SK-N-MC (cell line): ENCODE results near the gene SLC25A53.

Experiments
- DNase-seq: peaks from one replicate; pipeline ENCODE4 v3.0.0-alpha.2; 2011; ENCODE audit warnings: low read depth, low spot score
- H3K27ac ChIP-seq: fragments of 200-600 bp; sonication (generic); 2 replicates; pipeline ENCODE4 v1.5.1; 2016; ENCODE audit warnings: mixed run types
- H3K36me3 ChIP-seq: fragments of 200-600 bp; sonication (generic); 2 replicates; pipeline ENCODE4 v1.6.1; 2017; ENCODE audit warnings: antibody characterized with exemption, low read length, mixed read lengths; ENCODE audit not compliant: insufficient read depth
- H3K4me3 ChIP-seq: fragments of 200-600 bp; sonication (generic); 2 replicates; pipeline ENCODE4 v1.5.1; 2016
- H3K9ac ChIP-seq: fragments of 200-600 bp; sonication (generic); 2 replicates; pipeline ENCODE4 v1.8.0; 2017; ENCODE audit warnings: mixed run types, mixed read lengths; ENCODE audit not compliant: insufficient read length
- H3K9me3 ChIP-seq: fragments of 200-600 bp; sonication (generic); 2 replicates; pipeline ENCODE4 v1.6.1; 2017; ENCODE audit warnings: low read depth, mild to moderate bottlenecking, antibody characterized with exemption, low read length, moderate library complexity, mixed read lengths
- EZH2 ChIP-seq: fragments of 200-600 bp; sonication (generic); IDR thresholded peaks from one replicate; pipeline ENCODE4 v1.6.1; 2017; ENCODE audit warnings: antibody characterized with exemption
- FOXP2 ChIP-seq: optimal IDR thresholded peaks from 2 replicates; pipeline ENCODE3; 2011; ENCODE audit warnings: mild to moderate bottlenecking, moderate library complexity; ENCODE audit not compliant: insufficient read depth; ENCODE audit errors: extremely low read length, control extremely low read depth
- POLR2AphosphoS5 ChIP-seq: IDR thresholded peaks from 2 replicates; pipeline ENCODE4 v1.6.1; 2012; ENCODE audit warnings: mild to moderate bottlenecking, low read depth, low read length, borderline replicate concordance

The SLC25A53 gene

GRCh38 chrX:104156630-104157529, at the start of gene SLC25A53:
TSS of gene SLC25A53 (minus strand) at chrX:104157009. CDS start at chrX:104105257, 51,752 bp downstream.
- Histone ChIP-seq H3K4me3 (peak within 1 kb of the TSS; percentile 87), H3K27ac (peak within 1 kb of the TSS; percentile 91), H3K9ac (peak within 1 kb of the TSS; percentile 87), H3K36me3 (no peaks in the 10 kb centered on the region), H3K9me3 (no peaks in the 10 kb centered on the region)
- no peak for DNase-seq
- TF ChIP-seq POLR2AphosphoS5 (peak; percentile 48; the same call in 1 of the 2 replicates), FOXP2 (no peak)

DNA sequence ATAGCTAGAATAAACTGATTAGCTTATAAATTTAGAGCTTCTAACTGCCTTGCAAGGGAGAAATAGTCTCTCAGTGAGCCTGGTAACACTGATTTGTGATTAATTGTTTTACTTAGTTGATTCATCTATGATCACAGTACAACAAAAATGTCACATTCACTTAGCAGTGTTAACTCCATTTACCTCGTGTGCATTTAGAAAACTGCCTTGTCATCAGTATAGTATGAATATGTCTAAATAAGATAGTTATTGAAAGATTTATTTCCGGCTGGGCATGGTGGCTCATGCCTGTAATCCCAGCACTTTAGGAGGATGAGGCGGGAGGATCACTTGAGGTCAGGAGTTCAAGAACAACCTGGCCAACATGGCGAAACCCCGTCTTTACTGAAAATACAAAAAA, 48.7 kb upstream of the SLC25A53 start:
- TF ChIP-seq POLR2AphosphoS5, result no peak
- TF ChIP-seq FOXP2, result no peak
- TF ChIP-seq EZH2, result no peak
- no peaks in the 10 kb centered on the region for H3K36me3 ChIP-seq
- no peak for DNase-seq
- no peak overlapping the region for H3K27ac ChIP-seq
- H3K9me3 ChIP-seq, result no peaks in the 10 kb centered on the region
- no peak overlapping the region for H3K4me3 ChIP-seq
- H3K9ac ChIP-seq, result no peak overlapping the region

DNA sequence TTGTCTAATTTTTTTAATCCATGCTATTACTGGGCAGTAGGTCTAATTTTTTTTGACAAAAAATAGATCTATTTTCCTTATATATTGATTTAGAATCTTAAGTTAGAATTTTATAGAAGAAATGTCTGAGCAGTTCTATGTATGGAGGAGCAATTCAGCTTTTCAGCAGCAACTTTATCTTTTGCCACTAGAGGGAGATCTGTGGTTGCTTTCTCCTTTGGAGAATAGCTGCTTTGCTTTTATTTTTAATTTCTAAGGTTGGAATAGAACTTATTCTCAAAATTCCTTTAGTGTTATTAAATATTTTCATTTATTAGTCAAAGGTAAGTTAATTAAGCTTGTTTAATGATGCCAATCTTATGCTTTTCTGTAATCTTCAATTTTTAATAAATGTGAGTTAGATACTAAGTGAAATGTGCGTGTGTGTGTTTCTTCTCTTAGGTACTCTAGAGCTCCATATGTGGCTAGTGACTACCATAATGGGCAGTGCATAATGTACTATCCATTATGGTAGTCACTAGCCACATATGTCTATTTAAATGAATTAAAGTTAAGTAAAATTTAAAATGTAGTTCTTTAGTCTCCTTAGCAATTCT, 38.8 kb upstream of the SLC25A53 start:
- Histone ChIP-seq H3K9me3 (no peaks in the 10 kb centered on the region), H3K36me3 (peaks cover 3% of the 10 kb centered on the region; the same call in 1 of the 2 replicates), H3K4me3 (no peak overlapping the region), H3K9ac (no peak overlapping the region), H3K27ac (no peak overlapping the region)
- TF ChIP-seq POLR2AphosphoS5, result no peak
- no peak for TF ChIP-seq EZH2
- no peak for TF ChIP-seq FOXP2
- DNase-seq, result no peak

- H3K4me3 ChIP-seq, result no peak overlapping the region
- no peak overlapping the region for H3K9ac ChIP-seq
- TF ChIP-seq FOXP2, result no peak
- no peak for TF ChIP-seq POLR2AphosphoS5
- no peak for TF ChIP-seq EZH2
Measured at GRCh38 chrX:104195013-104195412, 38.2 kb upstream of the SLC25A53 start.

GRCh38 chrX:104193485-104193884, 36.7 kb upstream of the SLC25A53 start:
- Histone ChIP-seq H3K4me3 (no peak overlapping the region), H3K9ac (no peak overlapping the region), H3K36me3 (peaks cover 12% of the 10 kb centered on the region), H3K27ac (no peak overlapping the region), H3K9me3 (no peaks in the 10 kb centered on the region)
- DNase-seq, result no peak
- TF ChIP-seq FOXP2, result no peak
- TF ChIP-seq EZH2, result no peak
- TF ChIP-seq POLR2AphosphoS5, result no peak

More at GRCh38 chrX:104195013-104195412, 38.2 kb upstream of the SLC25A53 start:
- peaks cover 6% of the 10 kb centered on the region for H3K36me3 ChIP-seq
- no peak overlapping the region for H3K27ac ChIP-seq
- DNase-seq, result no peak
- no peaks in the 10 kb centered on the region for H3K9me3 ChIP-seq

DNA sequence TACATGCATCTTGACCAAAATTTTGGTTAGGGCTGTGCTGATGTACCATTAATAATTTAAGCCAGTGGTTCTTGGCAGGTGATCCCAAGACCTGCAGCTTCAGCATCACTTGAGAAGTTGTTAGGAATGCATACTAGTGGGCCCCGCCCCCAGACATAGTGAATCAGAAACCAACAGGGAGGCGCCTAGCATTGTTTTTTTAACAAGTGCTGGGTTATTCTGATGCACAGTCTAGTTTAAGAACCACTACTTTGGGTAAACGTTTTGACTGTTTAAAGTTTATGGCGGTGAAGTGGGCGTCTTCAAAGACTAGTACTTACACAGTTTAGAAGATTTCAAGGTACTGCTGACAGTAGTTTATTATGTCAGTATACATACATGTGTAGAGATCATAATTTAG, 33.0 kb upstream of the SLC25A53 start:
- TF ChIP-seq FOXP2, result no peak
- H3K9me3 ChIP-seq, result no peaks in the 10 kb centered on the region
- H3K9ac ChIP-seq, result no peak overlapping the region
- no peak overlapping the region for H3K27ac ChIP-seq
- H3K4me3 ChIP-seq, result no peak overlapping the region
- no peak for DNase-seq
- H3K36me3 ChIP-seq, result peaks cover 18% of the 10 kb centered on the region

DNA sequence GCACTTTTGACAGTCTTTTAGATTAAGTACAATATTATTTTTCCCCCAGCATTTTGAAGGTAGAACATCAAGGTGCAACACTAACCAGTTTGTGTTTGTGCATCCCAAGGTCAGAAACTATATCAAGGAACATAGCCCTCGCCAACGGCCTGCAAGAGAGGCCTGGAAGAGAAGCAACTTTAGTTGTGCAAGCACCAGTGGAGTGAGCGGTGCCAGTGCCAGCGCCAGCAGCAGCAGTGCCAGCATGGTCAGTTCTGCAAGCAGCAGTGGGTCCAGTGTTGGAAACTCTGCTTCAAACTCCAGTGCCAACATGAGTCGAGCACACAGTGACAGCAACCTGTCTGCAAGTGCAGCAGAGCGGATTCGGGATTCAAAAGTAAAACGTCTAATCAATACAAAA, 31.1 kb upstream of the SLC25A53 start:
- TF ChIP-seq EZH2 (no peak), FOXP2 (no peak), POLR2AphosphoS5 (no peak)
- no peak for DNase-seq
- Histone ChIP-seq H3K4me3 (no peak overlapping the region), H3K36me3 (peaks cover 18% of the 10 kb centered on the region), H3K9ac (no peak overlapping the region), H3K27ac (no peak overlapping the region), H3K9me3 (no peaks in the 10 kb centered on the region)

GRCh38 chrX:104183685-104184084, 26.9 kb upstream of the SLC25A53 start:
- Histone ChIP-seq H3K4me3 (no peak overlapping the region), H3K9ac (no peak overlapping the region), H3K36me3 (peaks cover 9% of the 10 kb centered on the region; the same call in 1 of the 2 replicates), H3K9me3 (no peaks in the 10 kb centered on the region), H3K27ac (no peak overlapping the region)
- no peak for DNase-seq
- TF ChIP-seq POLR2AphosphoS5, result no peak
